Left kidney (tissue), 1 donor: Measurements from ENCODE around the gene TCAF1. TPM values are rescaled to one million over a fixed set of nuclear protein-coding genes. Genes with fewer than 3 reads are reported as not detected.

ENCODE experiments used
- polyA plus RNA-seq: library from polyadenylated mRNA; unstranded; fragments of 120-200 nt; gene quantifications from one replicate; pipeline ENCODE4 v1.2.1, GENCODE V29; 2013; ENCODE audit not compliant: insufficient read length

TCAF1 gene
- polyA plus RNA-seq, 1 donor: 84.1 TPM

Other genes with a start within 250 kb of the TCAF1 start
- not detected for gene CTAGE6, start 144.5 kb downstream of the TCAF1 start, polyA plus RNA-seq
- not detected for gene OR2F2, start 33.1 kb upstream of the TCAF1 start, polyA plus RNA-seq
- gene OR2F1, start 52.7 kb upstream of the TCAF1 start, polyA plus RNA-seq: 0.45 TPM
- not detected for gene OR6B1, start 98.1 kb upstream of the TCAF1 start, polyA plus RNA-seq
- gene OR2A5, start 146.8 kb upstream of the TCAF1 start, polyA plus RNA-seq: 0.18 TPM
- 0.22 TPM for gene OR2A25, start 167.6 kb upstream of the TCAF1 start, polyA plus RNA-seq
- gene OR2A12, start 184.1 kb upstream of the TCAF1 start, polyA plus RNA-seq: 0.05 TPM
- not detected for gene OR2A2, start 207.4 kb upstream of the TCAF1 start, polyA plus RNA-seq
- gene OR2A14, start 221.0 kb upstream of the TCAF1 start, polyA plus RNA-seq: not detected